Measurements from ENCODE around the gene PLXNA2.

Gene PLXNA2

GRCh38 chr1:208083715-208084085 lies 160.5 kb downstream of the PLXNA2 start:
- Histone ChIP-seq H3K9me3 (ENCODE audit: insufficient read depth, low read length, severe bottlenecking) (no peaks in the 10 kb centered on the region), H3K27me3 (ENCODE audit: insufficient read depth, low read length, poor library complexity) (peaks cover 12% of the 10 kb centered on the region), H3K4me2 (ENCODE audit: insufficient read depth, low read length) (no peak overlapping the region), H3K27ac (ENCODE audit: low read length) (no peak overlapping the region), H4K20me1 (ENCODE audit: insufficient read depth, low read length) (no peaks in the 10 kb centered on the region; the same call in 1 of the 2 replicates), H3K4me3 (ENCODE audit: low read depth in 1 of 2, low read length in 2 of 2) (no peak overlapping the region), H3K79me2 (ENCODE audit: insufficient read depth, low read length) (no peaks in the 10 kb centered on the region), H2AFZ (ENCODE audit: low read depth, low read length) (no peak overlapping the region), H3K36me3 (ENCODE audit: insufficient read depth, low read length) (no peaks in the 10 kb centered on the region), H3K4me1 (ENCODE audit: insufficient read depth, low read length) (peaks cover 19% of the 10 kb centered on the region), H3K9ac (ENCODE audit: low read depth, low read length) (no peak overlapping the region)
- ATAC-seq (ENCODE audit: insufficient read depth, low read depth) (no peak), DNase-seq (no peak)
- TF ChIP-seq EZH2 (IDR thresholded peaks at IDR 0.05; ENCODE audit: borderline replicate concordance, low read depth, low read length, severe bottlenecking) (no peak), CTCF (IDR thresholded peaks at IDR 0.05; ENCODE audit: borderline replicate concordance, extremely low read depth, low read length, poor library complexity, severe bottlenecking) (no peak)

GRCh38 chr1:208083016-208083714 lies 161.0 kb downstream of the PLXNA2 start:
- Histone ChIP-seq H3K4me3 (ENCODE audit: low read depth in 1 of 2, low read length in 2 of 2) (no peak overlapping the region), H3K4me2 (ENCODE audit: insufficient read depth, low read length) (no peak overlapping the region), H3K36me3 (ENCODE audit: insufficient read depth, low read length) (no peaks in the 10 kb centered on the region), H3K9ac (ENCODE audit: low read depth, low read length) (no peak overlapping the region), H3K9me3 (ENCODE audit: insufficient read depth, low read length, severe bottlenecking) (no peaks in the 10 kb centered on the region), H2AFZ (ENCODE audit: low read depth, low read length) (no peak overlapping the region), H3K4me1 (ENCODE audit: insufficient read depth, low read length) (peaks cover 19% of the 10 kb centered on the region), H3K27me3 (ENCODE audit: insufficient read depth, low read length, poor library complexity) (peaks cover 16% of the 10 kb centered on the region), H3K27ac (ENCODE audit: low read length) (no peak overlapping the region), H4K20me1 (ENCODE audit: insufficient read depth, low read length) (no peaks in the 10 kb centered on the region; the same call in 1 of the 2 replicates), H3K79me2 (ENCODE audit: insufficient read depth, low read length) (no peaks in the 10 kb centered on the region)
- DNase-seq = no peak
- TF ChIP-seq CTCF (IDR thresholded peaks at IDR 0.05; ENCODE audit: borderline replicate concordance, extremely low read depth, low read length, poor library complexity, severe bottlenecking) = no peak
- no peak for TF ChIP-seq EZH2 (IDR thresholded peaks at IDR 0.05; ENCODE audit: borderline replicate concordance, low read depth, low read length, severe bottlenecking)
- no peak for ATAC-seq (ENCODE audit: insufficient read depth, low read depth)

GRCh38 chr1:208081972-208082371 lies 162.2 kb downstream of the PLXNA2 start:
- Histone ChIP-seq H4K20me1 (ENCODE audit: insufficient read depth, low read length) (no peaks in the 10 kb centered on the region; the same call in 1 of the 2 replicates), H3K9me3 (ENCODE audit: insufficient read depth, low read length, severe bottlenecking) (no peaks in the 10 kb centered on the region), H3K27me3 (ENCODE audit: insufficient read depth, low read length, poor library complexity) (peaks cover 25% of the 10 kb centered on the region), H3K9ac (ENCODE audit: low read depth, low read length) (no peak overlapping the region), H2AFZ (ENCODE audit: low read depth, low read length) (no peak overlapping the region), H3K27ac (ENCODE audit: low read length) (no peak overlapping the region), H3K36me3 (ENCODE audit: insufficient read depth, low read length) (no peaks in the 10 kb centered on the region), H3K4me2 (ENCODE audit: insufficient read depth, low read length) (no peak overlapping the region), H3K79me2 (ENCODE audit: insufficient read depth, low read length) (no peaks in the 10 kb centered on the region), H3K4me1 (ENCODE audit: insufficient read depth, low read length) (peaks cover 16% of the 10 kb centered on the region), H3K4me3 (ENCODE audit: low read depth in 1 of 2, low read length in 2 of 2) (no peak overlapping the region)
- no peak for DNase-seq
- no peak for TF ChIP-seq CTCF (IDR thresholded peaks at IDR 0.05; ENCODE audit: borderline replicate concordance, extremely low read depth, low read length, poor library complexity, severe bottlenecking)
- no peak for TF ChIP-seq EZH2 (IDR thresholded peaks at IDR 0.05; ENCODE audit: borderline replicate concordance, low read depth, low read length, severe bottlenecking)
- no peak for ATAC-seq (ENCODE audit: insufficient read depth, low read depth)
